ENCODE measurements around the gene ABI3BP. TPM values are rescaled to one million over a fixed set of nuclear protein-coding genes. Genes with fewer than 3 reads are reported as not detected.

ABI3BP gene
- total RNA-seq, 1 donor from 2014 or later: not detected

GRCh38 chr3:100893108-100893507, 100.1 kb downstream of the ABI3BP start:
- intact Hi-C loops (cut with micrococcal nuclease): no loop called here

DNA sequence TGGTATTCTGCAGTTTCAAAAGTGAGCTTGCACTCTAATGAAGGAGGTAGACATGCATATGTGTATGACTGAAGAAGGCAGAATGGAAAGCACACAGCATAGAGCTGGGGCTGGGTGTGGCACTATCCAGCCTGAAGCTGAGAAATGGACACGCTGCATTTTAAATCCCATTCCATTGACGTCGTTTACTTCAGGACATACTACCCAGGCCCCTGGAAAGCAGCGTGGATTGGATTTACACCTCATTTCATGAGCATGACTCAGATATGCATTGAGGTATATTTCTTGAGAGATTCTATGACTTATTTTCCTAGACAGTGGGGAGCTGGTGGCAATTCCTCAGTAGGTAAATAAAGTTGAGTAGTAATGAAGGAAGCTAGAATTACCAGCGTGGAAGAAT, 101.4 kb downstream of the ABI3BP start:
- intact Hi-C loops (cut with micrococcal nuclease): no loop called here

DNA sequence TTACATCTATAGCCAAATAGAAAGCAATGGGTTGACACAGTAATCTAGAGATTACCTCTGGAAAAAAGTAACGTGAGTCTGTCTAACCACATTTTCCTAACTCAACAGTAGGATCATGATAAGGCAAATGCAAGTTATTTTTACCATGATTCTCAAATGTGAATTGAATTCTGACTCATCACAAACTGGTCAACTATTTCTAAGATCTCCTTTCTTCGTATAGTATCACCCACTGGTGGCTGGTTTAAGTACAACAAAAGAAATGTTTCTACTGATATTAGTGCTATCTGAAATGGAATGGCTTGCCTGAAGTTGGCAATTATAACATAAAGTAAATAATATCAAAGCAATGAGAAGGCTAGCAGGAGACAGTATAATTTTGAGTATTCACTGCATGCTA, 102.2 kb downstream of the ABI3BP start:
- intact Hi-C loops (cut with micrococcal nuclease): no loop called here

GRCh38 chr3:100888881-100889280, 104.3 kb downstream of the ABI3BP start:
- intact Hi-C loops (cut with micrococcal nuclease): no loop called here

DNA sequence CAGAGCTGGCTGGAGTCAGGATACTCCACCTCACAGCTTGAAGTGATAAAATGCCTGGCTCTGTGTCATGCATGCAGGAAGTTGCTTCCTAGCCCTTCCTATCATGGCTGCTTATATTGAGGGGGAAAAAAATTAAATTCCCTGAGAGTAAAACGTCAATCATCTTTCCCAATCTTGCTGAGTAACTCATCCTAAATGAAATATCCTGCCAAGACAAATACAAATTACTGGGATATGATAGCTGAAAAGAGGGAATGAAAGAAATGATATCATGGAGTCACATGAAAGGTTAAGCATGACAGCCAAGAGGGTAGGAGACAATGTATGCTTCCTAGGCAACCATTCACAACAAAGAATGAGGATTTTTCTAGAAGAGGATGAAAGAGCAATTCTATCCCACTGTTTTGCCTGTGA, 110.6 kb downstream of the ABI3BP start:
- intact Hi-C loops (cut with micrococcal nuclease): no loop called here

DNA sequence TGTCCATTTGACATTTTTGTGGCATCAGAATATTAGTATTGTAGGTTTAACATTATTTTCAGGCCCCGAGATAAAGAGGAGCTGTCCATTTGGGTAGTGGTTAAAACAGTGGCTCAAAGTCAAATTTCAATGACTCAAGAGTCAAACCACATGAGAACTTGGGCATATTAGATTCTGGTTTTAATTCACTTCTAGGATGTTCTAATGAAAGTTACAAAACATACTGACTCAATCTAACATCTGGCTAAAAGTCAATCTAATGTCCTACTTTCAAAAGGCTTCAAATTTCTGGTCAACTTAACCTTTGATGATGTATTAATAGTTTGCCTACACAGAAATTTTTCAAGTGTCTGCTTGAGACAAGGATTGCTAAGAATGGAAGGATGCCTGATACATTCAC, 112.4 kb downstream of the ABI3BP start:
- intact Hi-C loops (cut with micrococcal nuclease): no loop called here

GRCh38 chr3:100880072-100880471, 113.1 kb downstream of the ABI3BP start:
- intact Hi-C loops (cut with micrococcal nuclease): no loop called here

DNA sequence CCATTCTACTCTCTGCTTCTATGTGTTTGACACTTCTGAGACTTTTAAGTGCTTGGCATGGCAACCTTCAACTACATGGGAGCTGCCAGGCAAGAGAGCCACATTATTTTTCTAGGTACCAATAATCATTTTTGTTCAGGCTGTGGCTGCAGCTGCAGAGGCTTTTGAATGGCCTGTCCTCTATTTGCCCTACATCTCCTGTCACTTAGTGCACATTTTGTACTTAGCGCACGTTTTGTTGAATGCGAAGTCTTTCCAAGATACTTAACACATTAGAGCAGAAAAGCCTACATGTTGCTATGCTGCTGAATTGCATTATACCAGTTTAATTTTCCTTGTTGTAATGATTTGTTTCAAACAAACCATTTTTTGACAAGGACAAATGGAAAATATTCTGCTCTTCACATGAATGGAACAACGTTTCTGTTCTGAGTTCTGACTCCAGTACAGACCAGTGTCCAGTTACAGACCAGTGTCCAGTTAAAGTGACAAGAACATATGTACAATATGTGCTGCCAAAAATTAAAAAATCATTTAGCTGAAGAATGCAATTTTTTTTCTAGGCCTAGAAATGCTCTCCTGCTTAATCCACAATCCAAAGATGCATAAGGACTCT, 113.9 kb downstream of the ABI3BP start:
- intact Hi-C loops (cut with micrococcal nuclease): no loop called here

- intact Hi-C loops (cut with micrococcal nuclease): no loop called here
Observed at GRCh38 chr3:100877286-100877685, 115.9 kb downstream of the ABI3BP start.

DNA sequence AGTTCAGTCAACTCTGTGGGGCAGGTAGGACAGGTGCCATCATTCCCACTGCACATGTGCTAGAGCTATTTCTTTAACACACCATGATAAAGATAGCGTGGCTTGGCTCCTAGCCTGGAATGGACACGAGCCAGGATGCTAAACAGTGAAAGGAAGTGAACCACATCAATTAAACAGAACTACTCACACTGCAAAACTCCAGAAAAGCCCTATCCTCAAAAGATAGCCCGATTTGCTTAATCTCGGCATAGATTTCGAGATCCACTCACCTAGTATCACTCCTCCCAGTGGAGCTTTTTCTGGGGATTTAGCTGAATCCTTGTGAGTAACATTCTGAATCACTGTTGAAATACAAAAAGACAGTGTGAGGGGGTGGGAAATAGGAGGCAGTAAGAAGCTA, 118.0 kb downstream of the ABI3BP start:
- intact Hi-C loops (cut with micrococcal nuclease): no loop called here

- intact Hi-C loops (cut with micrococcal nuclease): no loop called here
Observed at GRCh38 chr3:100873611-100874010, 119.6 kb downstream of the ABI3BP start.

DNA sequence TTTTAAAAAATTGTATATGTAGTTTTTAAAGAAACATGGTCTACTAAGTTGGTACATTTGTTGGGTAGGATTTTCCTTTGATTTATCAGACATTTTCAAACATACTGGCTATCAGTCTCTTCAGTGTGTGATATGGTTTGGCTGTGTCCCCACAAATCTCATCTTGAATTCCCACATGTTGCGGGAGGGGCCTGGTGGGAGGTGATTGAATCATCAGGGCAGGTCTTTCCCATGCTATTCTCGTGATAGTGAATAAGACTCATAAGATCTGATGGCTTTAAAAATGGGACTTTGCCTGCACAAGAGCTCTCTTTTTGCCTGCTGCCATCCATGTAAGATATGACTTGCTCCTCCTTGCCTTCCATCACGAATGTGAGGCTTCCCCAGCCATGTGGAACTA, 121.9 kb downstream of the ABI3BP start:
- intact Hi-C loops (cut with micrococcal nuclease): no loop called here

- intact Hi-C loops (cut with micrococcal nuclease): no loop called here
Observed at GRCh38 chr3:100869787-100870186, 123.4 kb downstream of the ABI3BP start.

DNA sequence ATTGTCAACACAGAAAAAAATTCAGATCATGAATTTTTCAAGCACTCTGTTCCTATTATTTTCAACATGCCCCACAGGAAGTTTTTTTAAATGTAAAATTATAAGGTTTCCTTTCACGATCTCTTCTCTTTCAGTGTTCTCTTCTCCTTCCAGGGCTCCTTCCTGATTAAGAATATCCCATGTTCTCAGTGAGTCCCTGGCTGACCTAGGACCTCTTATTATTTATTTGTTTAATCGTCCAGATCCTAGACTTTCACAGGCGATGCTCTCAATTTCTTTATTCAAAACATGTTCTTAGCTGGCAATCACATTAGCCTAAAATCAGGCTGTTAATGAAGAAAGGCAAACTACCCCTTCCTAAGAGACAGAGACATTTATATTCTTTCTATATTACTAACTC, 124.3 kb downstream of the ABI3BP start:
- intact Hi-C loops (cut with micrococcal nuclease): no loop called here

DNA sequence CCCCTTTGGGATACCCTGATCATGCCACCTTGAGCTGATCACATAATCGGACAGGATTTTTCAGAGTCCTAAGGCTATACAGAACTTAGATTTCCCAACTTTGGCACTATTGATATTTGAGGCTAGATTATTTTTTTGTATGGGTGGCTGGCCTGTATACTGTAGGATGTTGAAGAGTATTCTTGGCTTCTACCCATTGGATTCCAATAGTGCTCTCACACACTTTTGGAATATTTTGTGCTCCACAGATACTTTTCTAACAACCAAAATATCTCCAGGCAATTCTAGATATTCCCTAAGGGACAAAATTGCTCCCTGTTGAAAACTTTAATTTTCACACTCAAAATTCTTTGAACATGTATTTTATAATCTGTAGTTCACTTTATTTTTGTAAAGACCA, 125.1 kb downstream of the ABI3BP start:
- intact Hi-C loops (cut with micrococcal nuclease): no loop called here

- intact Hi-C loops (cut with micrococcal nuclease): no loop called here
Observed at GRCh38 chr3:100865442-100865841, 127.8 kb downstream of the ABI3BP start.

- intact Hi-C loops (cut with micrococcal nuclease): no loop called here
Observed at GRCh38 chr3:100864471-100865250, 128.6 kb downstream of the ABI3BP start.

DNA sequence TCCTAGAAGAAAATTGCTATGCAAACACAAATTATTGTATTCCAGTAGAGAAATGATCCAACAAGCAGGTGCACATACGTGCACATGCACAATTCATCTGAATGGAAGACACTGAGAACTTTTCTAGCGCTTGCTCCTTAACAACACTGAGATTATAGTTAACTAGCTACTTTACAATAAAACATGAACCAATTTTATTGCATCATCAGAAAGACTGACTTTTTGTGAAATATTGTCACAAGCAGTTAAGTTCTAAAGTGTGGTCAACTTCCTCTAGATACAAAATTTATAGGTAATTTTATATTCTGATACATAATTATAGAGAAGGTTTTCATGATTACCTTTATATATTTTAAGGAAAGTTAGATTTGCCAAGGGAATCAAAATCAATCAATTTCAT, 135.4 kb downstream of the ABI3BP start:
- intact Hi-C loops (cut with micrococcal nuclease): no loop called here

DNA sequence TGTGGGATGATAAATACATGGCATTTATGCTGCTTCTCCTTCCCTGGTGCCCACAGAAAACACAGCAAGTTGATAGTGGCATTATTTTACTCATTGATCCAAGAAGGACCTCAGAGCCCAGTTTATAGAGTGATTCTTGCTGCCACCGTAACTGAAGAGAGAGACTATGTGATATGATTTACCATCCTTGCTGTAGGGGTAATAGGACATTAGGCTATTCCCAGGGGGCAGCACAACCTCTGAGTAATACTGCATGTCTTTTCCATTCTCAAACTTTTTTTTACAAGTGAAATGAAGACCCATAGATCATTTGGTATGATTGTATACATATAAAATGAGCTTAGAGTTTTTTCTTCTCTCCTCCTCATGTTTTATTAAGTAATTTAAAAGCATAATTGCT, 136.4 kb downstream of the ABI3BP start:
- intact Hi-C loops (cut with micrococcal nuclease): no loop called here

DNA sequence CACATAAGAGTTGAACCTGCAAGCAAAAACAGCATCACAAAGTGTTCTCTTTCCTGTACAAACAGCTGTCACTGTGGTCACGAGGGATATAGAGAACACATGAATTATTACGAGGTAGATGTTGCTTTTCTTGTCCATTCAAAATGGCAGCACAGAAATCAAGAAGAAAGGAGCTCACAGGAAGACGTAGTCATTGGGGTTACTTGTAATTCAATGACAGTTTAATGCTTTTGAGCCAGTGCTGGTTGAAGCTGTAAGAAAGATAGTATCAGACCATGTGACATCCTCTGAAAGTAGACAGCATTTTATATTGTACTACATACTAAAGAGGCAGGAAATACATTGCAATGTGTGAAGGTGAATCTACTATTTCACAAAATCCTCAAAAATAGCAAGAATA, 140.4 kb downstream of the ABI3BP start:
- intact Hi-C loops (cut with micrococcal nuclease): no loop called here

GRCh38 chr3:100850701-100851100, 142.5 kb downstream of the ABI3BP start:
- intact Hi-C loops (cut with micrococcal nuclease): no loop called here

GRCh38 chr3:100850156-100850555, 143.1 kb downstream of the ABI3BP start:
- intact Hi-C loops (cut with micrococcal nuclease): no loop called here

Measured in T-helper 1 cell treated with Interleukin-12 subunit alpha and Interleukin-12 subunit beta and Interleukin-4 antibody, amounts not matched to agents 30 ng/mL and 1 ng/mL, for 36 hours (primary cell).